GM12878 (cell line): Measurements from ENCODE around the gene ZNF181. TPM values are rescaled to one million over a fixed set of nuclear protein-coding genes. Genes with fewer than 3 reads are reported as not detected.
A peak's percentile ranks its signal among the peaks of the same experiment; 100 is the strongest.

ENCODE experiments used
- BMI1 ChIP-seq: fragments of 450-650 bp; IDR thresholded peaks from 2 replicates; pipeline ENCODE4 v1.6.1; 2016; ENCODE audit warnings: mild to moderate bottlenecking, moderate library complexity, borderline replicate concordance
- CBFB ChIP-seq: IDR thresholded peaks from 2 replicates; pipeline ENCODE4 v1.6.1; 2016; ENCODE audit warnings: antibody characterized with exemption, low read depth
- DPF2 ChIP-seq: fragments of 450-650 bp; IDR thresholded peaks from 2 replicates; pipeline ENCODE4 v1.6.1; 2017; ENCODE audit warnings: mild to moderate bottlenecking
- ELK1 ChIP-seq: IDR thresholded peaks from 2 replicates; pipeline ENCODE4 v1.6.1; 2012; ENCODE audit warnings: low read depth, low read length, improper control_type of control experiment
- GABPA ChIP-seq: IDR thresholded peaks from 2 replicates; pipeline ENCODE4 v1.6.1; 2014; ENCODE audit warnings: antibody characterized with exemption, low read depth, mild to moderate bottlenecking, inconsistent platforms
- HDAC6 ChIP-seq: fragments of 200-600 bp; sonication (generic); IDR thresholded peaks from one replicate; pipeline ENCODE4 v1.8.0; 2017; ENCODE audit warnings: antibody characterized with exemption; ENCODE audit not compliant: unreplicated experiment
- JUNB ChIP-seq: IDR thresholded peaks from 2 replicates; pipeline ENCODE4 v1.6.1; 2016; ENCODE audit warnings: antibody characterized with exemption, mild to moderate bottlenecking
- LARP7 ChIP-seq: fragments of 450-650 bp; IDR thresholded peaks from 2 replicates; pipeline ENCODE4 v1.6.1; 2017; ENCODE audit warnings: mild to moderate bottlenecking
- MTA2 ChIP-seq: fragments of 450-650 bp; IDR thresholded peaks from 2 replicates; pipeline ENCODE4 v1.6.1; 2016; ENCODE audit warnings: low read depth, mild to moderate bottlenecking, moderate library complexity
- NFYA ChIP-seq: IDR thresholded peaks from 2 replicates; pipeline ENCODE4 v1.6.1; 2011; ENCODE audit warnings: low read depth, mild to moderate bottlenecking, low read length, improper control_type of control experiment, borderline replicate concordance
- NKRF ChIP-seq: fragments of 450-650 bp; conservative IDR thresholded peaks from 2 replicates; pipeline ENCODE4 v1.6.1; 2017; ENCODE audit warnings: mild to moderate bottlenecking, moderate library complexity
- PBX3 ChIP-seq: IDR thresholded peaks from 2 replicates; pipeline ENCODE4 v1.6.1; 2011; ENCODE audit warnings: mild to moderate bottlenecking, low read depth, low read length, moderate library complexity; ENCODE audit not compliant: insufficient replicate concordance
- PKNOX1 ChIP-seq: fragments of 450-650 bp; IDR thresholded peaks from 2 replicates; pipeline ENCODE4 v1.6.1; 2016; ENCODE audit warnings: mild to moderate bottlenecking
- POLR2AphosphoS5 ChIP-seq: IDR thresholded peaks from 2 replicates; pipeline ENCODE4 v1.6.1; 2011; ENCODE audit warnings: mild to moderate bottlenecking, low read length, inconsistent platforms
- RAD21 ChIP-seq: IDR thresholded peaks from 2 replicates; pipeline ENCODE4 v1.6.1; 2011; ENCODE audit warnings: mild to moderate bottlenecking, low read depth, low read length, moderate library complexity; ENCODE audit not compliant: insufficient read depth
- RELB ChIP-seq: fragments of 450-650 bp; IDR thresholded peaks from 2 replicates; pipeline ENCODE4 v1.6.1; 2017; ENCODE audit warnings: low read depth, mild to moderate bottlenecking, moderate library complexity
- RFX5 ChIP-seq: IDR thresholded peaks from 2 replicates; pipeline ENCODE4 v1.6.1; 2011; ENCODE audit warnings: low read depth, low read length, improper control_type of control experiment
- RUNX3 ChIP-seq: IDR thresholded peaks from 2 replicates; pipeline ENCODE4 v1.6.1; 2012; ENCODE audit warnings: low read length, inconsistent platforms
- SMAD1 ChIP-seq: fragments of 450-650 bp; IDR thresholded peaks from 2 replicates; pipeline ENCODE4 v1.6.1; 2018; ENCODE audit warnings: mild to moderate bottlenecking, low read depth; ENCODE audit not compliant: partially characterized antibody
- SP1 ChIP-seq: IDR thresholded peaks from one replicate; pipeline ENCODE4 v1.6.1; 2011; ENCODE audit warnings: low read depth, low read length
- SRF ChIP-seq, 2 experiments: IDR thresholded peaks; 2 replicates each; pipeline ENCODE4 v1.6.1; 2011; ENCODE audit warnings: low read depth in 2 of 2, low read length in 2 of 2, mild to moderate bottlenecking in 1 of 2, moderate library complexity in 1 of 2
- TARDBP ChIP-seq: IDR thresholded peaks from 2 replicates; pipeline ENCODE4 v1.6.1; 2016; ENCODE audit warnings: borderline replicate concordance
- TCF12 ChIP-seq: IDR thresholded peaks from 2 replicates; pipeline ENCODE4 v1.6.1; 2011; ENCODE audit warnings: low read depth, mild to moderate bottlenecking, low read length
- ZNF207 ChIP-seq: fragments of 450-650 bp; IDR thresholded peaks from 2 replicates; pipeline ENCODE4 v1.6.1; 2014; ENCODE audit warnings: antibody characterized with exemption, mild to moderate bottlenecking, borderline replicate concordance
- polyA plus RNA-seq, 11 experiments: library from polyadenylated mRNA; depleted of rRNA in 4 of 11; unstranded in 6 of 11; stranded (reverse) in 5 of 11; fragments of >200 nt; fragmentation: Nextera tagmentation in 4 of 11; fragmentation: Illumina TruSeq in 1 of 11; extraction: Ambion mirVana in 4 of 11; extraction: Trizol in 1 of 11; gene quantifications; 1 replicate in 1 of 11; 2 replicates in 10 of 11; pipeline versions ENCODE4 v1.2.1 to v1.2.3, GENCODE V29; 2011 to 2016; ENCODE audit warnings: inconsistent platforms in 2 of 11, missing spikeins in 2 of 11, low read depth in 1 of 11
- total RNA-seq, 4 experiments: library from RNA; depleted of rRNA in 3 of 4; stranded (reverse); fragments of >200 nt in 3 of 4; fragmentation: Illumina TruSeq in 1 of 4; extraction: Trizol in 1 of 4; gene quantifications; 2 replicates each; pipeline versions ENCODE4 v1.2.1 to v1.2.3, GENCODE V29; 2013 to 2021

The ZNF181 gene
- total and polyA plus RNA-seq, 10 of the 15 experiments (the other 5 are each of a cell fraction or from before 2014, with no cell fraction given): 2.1 to 10.3 (median 8.1) TPM

- TF ChIP-seq PKNOX1: peak; percentile 66
- peak; percentile 58; the same call in 1 of the 2 replicates for TF ChIP-seq LARP7
- peak; percentile 51 to 72; a peak in 3 of 4 replicates for TF ChIP-seq SRF (IDR thresholded peaks at IDR 0.05; ENCODE audit: low read depth in 2 of 2, low read length in 2 of 2)
- peak; percentile 88 for TF ChIP-seq SP1
- TF ChIP-seq MTA2: no peak
- TF ChIP-seq TCF12: 0 out of 2 replicates have a peak, but pooled peaks have one; percentile 41
- peak; percentile 65; the same call in 1 of the 2 replicates for TF ChIP-seq POLR2AphosphoS5
- TF ChIP-seq DPF2: 0 out of 2 replicates have a peak, but pooled peaks have one; percentile 32
- peak; percentile 89 for TF ChIP-seq RUNX3
- no peak for TF ChIP-seq RAD21
- TF ChIP-seq NKRF: peak; percentile 57; the same call in 1 of the 2 replicates
- TF ChIP-seq CBFB: peak; percentile 89
- no peak for TF ChIP-seq JUNB
- peak; percentile 52; the same call in 1 of the 2 replicates for TF ChIP-seq ZNF207
- TF ChIP-seq TARDBP: peak; percentile 53; the same call in 1 of the 2 replicates
- no peak for TF ChIP-seq HDAC6
- peak; percentile 43 for TF ChIP-seq PBX3
- peak; percentile 38; the same call in 1 of the 2 replicates for TF ChIP-seq RELB
- TF ChIP-seq GABPA: peak; percentile 96
- no peak for TF ChIP-seq SMAD1
- 0 out of 2 replicates have a peak, but pooled peaks have one; percentile 37 for TF ChIP-seq RFX5
- TF ChIP-seq ELK1: peak; percentile 95
- TF ChIP-seq BMI1: peak; percentile 47; the same call in 1 of the 2 replicates
- TF ChIP-seq NFYA: no peak
These were observed 38.9 kb downstream of the ZNF181 start, which contains the start of gene ZNF599 (continued) for GRCh38 chr19:34772697-34773554.
